ENCODE data around the gene LARGE1. TPM values are rescaled to one million over a fixed set of nuclear protein-coding genes. Genes with fewer than 3 reads are reported as not detected.

Gene LARGE1
- total and polyA plus RNA-seq, 2 of the 4 experiments (the other 2 are of a cell fraction), result 6.2 to 12.4 TPM

- Histone ChIP-seq H4K8ac (ENCODE audit: low read depth in 2 of 2, low read length in 2 of 2) (no peak overlapping the region), H3K4ac (ENCODE audit: low read depth, low read length) (no peak overlapping the region), H4K20me1 (ENCODE audit: insufficient read depth, low read length) (no peaks in the 10 kb centered on the region), H3K4me3 (ENCODE audit: insufficient read depth, low read depth, low read length) (no peak overlapping the region), H2BK15ac (ENCODE audit: low read depth, low read length) (no peak overlapping the region), H2BK120ac (ENCODE audit: low read depth, low read length) (no peak overlapping the region), H2BK20ac (ENCODE audit: low read depth, low read length) (no peak overlapping the region), H4K5ac (ENCODE audit: low read depth, low read length) (no peak overlapping the region), H2BK5ac (ENCODE audit: low read depth, low read length, poor library complexity, severe bottlenecking) (no peak overlapping the region), H3K4me2 (ENCODE audit: low read depth, low read length) (no peak overlapping the region), H3K18ac (ENCODE audit: low read depth, low read length) (no peak overlapping the region), H2AK9ac (replicated peaks; ENCODE audit: low read depth, low read length, poor library complexity) (no peak overlapping the region), H3K79me1 (ENCODE audit: low read depth in 1 of 2, low read length in 2 of 2) (no peaks in the 10 kb centered on the region; a peak in 1 of 4 replicates), H3K27me3 (ENCODE audit: control insufficient read depth, insufficient read depth, low read length) (no peaks in the 10 kb centered on the region), H3K27ac (ENCODE audit: insufficient read depth, low read length) (no peak overlapping the region), H2AK5ac (ENCODE audit: low read depth, low read length) (no peak overlapping the region), H3K4me1 (ENCODE audit: control insufficient read depth, insufficient read depth, low read length) (no peaks in the 10 kb centered on the region), H3K9me1 (ENCODE audit: insufficient read depth, low read length) (no peaks in the 10 kb centered on the region), H3K9me3 (ENCODE audit: control insufficient read depth, insufficient read depth, low read length) (no peaks in the 10 kb centered on the region), H3K14ac (replicated peaks; ENCODE audit: low read depth, low read length) (no peak overlapping the region), H3K23ac (ENCODE audit: low read depth, low read length) (no peak overlapping the region), H3K9ac (ENCODE audit: low read depth, low read length) (no peak overlapping the region), H3K36me3 (ENCODE audit: control insufficient read depth, insufficient read depth, low read length) (no peaks in the 10 kb centered on the region), H3K56ac (ENCODE audit: extremely low read depth, insufficient read depth, low read length) (no peak overlapping the region), H2AFZ (replicated peaks; ENCODE audit: low read length, poor library complexity) (peak overlapping the region; percentile 5), H4K91ac (ENCODE audit: insufficient read depth, low read depth, low read length) (no peak overlapping the region)
- ChIA-PET POLR2A (ENCODE audit: unreplicated experiment) (no interaction called here), CTCF (interaction anchor here (1.3 kb wide), 1 partner anchor 10 kb away, joined by 4 read pairs; no protein-coding TSS in a partner anchor)
- intact Hi-C loops (cut with micrococcal nuclease) (no loop called here), dilution Hi-C loops (cut with HindIII; ENCODE audit: low sequenced_read_pairs, unreplicated experiment) (no loop called here), in situ Hi-C loops (cut with MboI; ENCODE audit: low sequenced_read_pairs) (no loop called here)
- no peak for TF ChIP-seq CEBPB (IDR thresholded peaks at IDR 0.05; ENCODE audit: low read depth, low read length)
- TF ChIP-seq CTCF (conservative IDR thresholded peaks at IDR 0.05; ENCODE audit: low read depth, low read length), result no peak
- no peak for TF ChIP-seq MAFK (IDR thresholded peaks at IDR 0.05; ENCODE audit: low read depth, low read length)
- TF ChIP-seq MXI1 (IDR thresholded peaks at IDR 0.05; ENCODE audit: borderline replicate concordance, low read depth, low read length), result no peak
- no peak for TF ChIP-seq RFX5 (IDR thresholded peaks at IDR 0.05; ENCODE audit: low read depth, low read length)
- TF ChIP-seq POLR2A (IDR thresholded peaks at IDR 0.05; ENCODE audit: low read depth, low read length), result no peak
- TF ChIP-seq NFE2L2 (IDR thresholded peaks at IDR 0.05; ENCODE audit: low read depth, low read length), result no peak
- TF ChIP-seq USF2 (IDR thresholded peaks at IDR 0.05; ENCODE audit: low read depth, low read length), result no peak
- TF ChIP-seq FOS (IDR thresholded peaks at IDR 0.05; ENCODE audit: low read depth, low read length), result no peak
- no TSS peak for BruUV-seq (replicated peaks)
- no CpG with 5 or more reads among the region's 3 CpGs for WGBS, 2 experiments (ENCODE audit: extremely low coverage in 2 of 2, insufficient read length in 1 of 2)
- no peak for ATAC-seq (ENCODE audit: low read depth)
- peak; percentile 8 for DNase-seq
Observed at GRCh38 chr22:33658775-33659174, 261.5 kb downstream of the LARGE1 start.

Measured in IMR-90 (cell line).